ENCODE measurements around the gene TGM1. TPM values are rescaled to one million over a fixed set of nuclear protein-coding genes. Genes with fewer than 3 reads are reported as not detected.

TGM1 gene
- total RNA-seq, 2 donors from 2014 or later = 0.40 to 3.9 TPM

- Histone ChIP-seq H3K4me3 (no peak overlapping the region), H3K9ac (ENCODE audit: low read depth in 2 of 2, low read length in 2 of 2) (no peak overlapping the region), H3K9me3 (no peaks in the 10 kb centered on the region), H3K36me3 (peaks cover 3% of the 10 kb centered on the region), H3K27me3 (no peaks in the 10 kb centered on the region), H3K27ac (no peak overlapping the region), H3K4me1 (no peaks in the 10 kb centered on the region)
- intact Hi-C loops (cut with DNase I) = no loop called here
- no peak for DNase-seq
- TF ChIP-seq CTCF (IDR thresholded peaks at IDR 0.05) = no peak
These were observed 26.8 kb upstream of the TGM1 start for GRCh38 chr14:24289649-24290280.

- Histone ChIP-seq H3K36me3 (no peaks in the 10 kb centered on the region), H3K4me3 (no peak overlapping the region), H3K4me1 (no peaks in the 10 kb centered on the region), H3K9me3 (no peaks in the 10 kb centered on the region), H3K27ac (no peak overlapping the region), H3K27me3 (no peaks in the 10 kb centered on the region), H3K9ac (ENCODE audit: low read depth in 2 of 2, low read length in 2 of 2) (no peak overlapping the region)
- DNase-seq = no peak
- no peak for TF ChIP-seq CTCF (IDR thresholded peaks at IDR 0.05)
- intact Hi-C loops (cut with DNase I) = no loop called here
These were observed 24.0 kb upstream of the TGM1 start for GRCh38 chr14:24286996-24287395.

GRCh38 chr14:24285351-24285750, 22.4 kb upstream of the TGM1 start:
- intact Hi-C loops (cut with DNase I) = no loop called here

GRCh38 chr14:24284501-24285035, 21.6 kb upstream of the TGM1 start:
- no peak for TF ChIP-seq CTCF (IDR thresholded peaks at IDR 0.05)
- no peak for DNase-seq
- H3K27ac ChIP-seq = no peak overlapping the region
- no peaks in the 10 kb centered on the region for H3K9me3 ChIP-seq
- H3K27me3 ChIP-seq = no peaks in the 10 kb centered on the region
- H3K4me3 ChIP-seq = no peak overlapping the region
- H3K36me3 ChIP-seq = no peaks in the 10 kb centered on the region
- intact Hi-C loops (cut with DNase I) = no loop called here
- H3K9ac ChIP-seq (ENCODE audit: low read depth in 2 of 2, low read length in 2 of 2) = no peak overlapping the region
- H3K4me1 ChIP-seq = no peaks in the 10 kb centered on the region

More at GRCh38 chr14:24285351-24285750, 22.4 kb upstream of the TGM1 start:
- no peak for DNase-seq
- Histone ChIP-seq H3K4me3 (no peak overlapping the region), H3K27ac (no peak overlapping the region), H3K9ac (ENCODE audit: low read depth in 2 of 2, low read length in 2 of 2) (no peak overlapping the region), H3K36me3 (no peaks in the 10 kb centered on the region), H3K9me3 (no peaks in the 10 kb centered on the region), H3K27me3 (no peaks in the 10 kb centered on the region), H3K4me1 (no peaks in the 10 kb centered on the region)
- no peak for TF ChIP-seq CTCF (IDR thresholded peaks at IDR 0.05)

GRCh38 chr14:24283796-24284460, 21.0 kb upstream of the TGM1 start:
- intact Hi-C loops (cut with DNase I) = no loop called here

More at GRCh38 chr14:24283796-24284460, 21.0 kb upstream of the TGM1 start:
- no peak overlapping the region for H3K4me3 ChIP-seq
- H3K4me1 ChIP-seq = no peaks in the 10 kb centered on the region
- DNase-seq = no peak
- TF ChIP-seq CTCF (IDR thresholded peaks at IDR 0.05) = no peak
- H3K36me3 ChIP-seq = no peaks in the 10 kb centered on the region
- no peaks in the 10 kb centered on the region for H3K27me3 ChIP-seq
- H3K9ac ChIP-seq (ENCODE audit: low read depth in 2 of 2, low read length in 2 of 2) = no peak overlapping the region
- H3K27ac ChIP-seq = no peak overlapping the region
- H3K9me3 ChIP-seq = no peaks in the 10 kb centered on the region
